Measurements from ENCODE around the gene UBE3C. TPM values are rescaled to one million over a fixed set of nuclear protein-coding genes. Genes with fewer than 3 reads are reported as not detected.
"Not testable (repeated sequence)": the region's sequence is repeated elsewhere in the genome, so short reads cannot be mapped to it uniquely, and the experiment has no call there.

UBE3C gene
- polyA plus RNA-seq, 3 donors, result 39.5 to 46.5 (median 43.1) TPM

GRCh38 chr7:157211690-157212089, 73.0 kb downstream of the UBE3C start:
- no peak for DNase-seq (ENCODE audit: extremely low read depth in 1 of 11, low read depth in 9 of 11, low spot score in 4 of 11)

GRCh38 chr7:157219154-157219553, 80.4 kb downstream of the UBE3C start:
- DNase-seq (ENCODE audit: extremely low read depth in 1 of 11, low read depth in 9 of 11, low spot score in 4 of 11), result no peak

- DNase-seq (ENCODE audit: extremely low read depth in 1 of 11, low read depth in 9 of 11, low spot score in 4 of 11), result no peak
Measured at GRCh38 chr7:157220916-157221569, 82.3 kb downstream of the UBE3C start.

- DNase-seq (ENCODE audit: extremely low read depth in 1 of 11, low read depth in 9 of 11, low spot score in 4 of 11), result no peak
Measured at GRCh38 chr7:157222687-157223086, 84.0 kb downstream of the UBE3C start.

- peak in 3 of 11 donors; percentile 10 to 24 (median 12) for DNase-seq (ENCODE audit: extremely low read depth in 1 of 11, low read depth in 9 of 11, low spot score in 4 of 11)
Measured at GRCh38 chr7:157224627-157225026, 85.9 kb downstream of the UBE3C start.

- peak in 1 of 11 donors; percentile 7 for DNase-seq (ENCODE audit: extremely low read depth in 1 of 11, low read depth in 9 of 11, low spot score in 4 of 11)
Measured at GRCh38 chr7:157228864-157229422, 90.2 kb downstream of the UBE3C start.

- no peak for DNase-seq (ENCODE audit: extremely low read depth in 1 of 11, low read depth in 9 of 11, low spot score in 4 of 11)
Measured at GRCh38 chr7:157233677-157234076, 95.0 kb downstream of the UBE3C start.

- no peak for DNase-seq (ENCODE audit: extremely low read depth in 1 of 11, low read depth in 9 of 11, low spot score in 4 of 11)
Measured at GRCh38 chr7:157234271-157234670, 95.5 kb downstream of the UBE3C start.

GRCh38 chr7:157235357-157236333, 96.9 kb downstream of the UBE3C start:
- DNase-seq (ENCODE audit: extremely low read depth in 1 of 11, low read depth in 9 of 11, low spot score in 4 of 11), result no peak

GRCh38 chr7:157238087-157238486, 99.4 kb downstream of the UBE3C start:
- DNase-seq (ENCODE audit: extremely low read depth in 1 of 11, low read depth in 9 of 11, low spot score in 4 of 11), result no peak

- no peak for DNase-seq (ENCODE audit: extremely low read depth in 1 of 11, low read depth in 9 of 11, low spot score in 4 of 11)
Measured at GRCh38 chr7:157239571-157240270, 101.0 kb downstream of the UBE3C start.

GRCh38 chr7:157241631-157242030, 102.9 kb downstream of the UBE3C start:
- no peak for DNase-seq (ENCODE audit: extremely low read depth in 1 of 11, low read depth in 9 of 11, low spot score in 4 of 11)

- no peak for DNase-seq (ENCODE audit: extremely low read depth in 1 of 11, low read depth in 9 of 11, low spot score in 4 of 11)
Measured at GRCh38 chr7:157244516-157245294, 106.0 kb downstream of the UBE3C start.

GRCh38 chr7:157246052-157246451, 107.3 kb downstream of the UBE3C start:
- no peak for DNase-seq (ENCODE audit: extremely low read depth in 1 of 11, low read depth in 9 of 11, low spot score in 4 of 11)

GRCh38 chr7:157248659-157249058, 109.9 kb downstream of the UBE3C start:
- no peak for DNase-seq (ENCODE audit: extremely low read depth in 1 of 11, low read depth in 9 of 11, low spot score in 4 of 11)

- peak in 2 of 11 donors; percentile 20 to 25 for DNase-seq (ENCODE audit: extremely low read depth in 1 of 11, low read depth in 9 of 11, low spot score in 4 of 11)
Measured at GRCh38 chr7:157250605-157251228, 112.0 kb downstream of the UBE3C start.

GRCh38 chr7:157251817-157252216, 113.1 kb downstream of the UBE3C start:
- not testable (repeated sequence) for DNase-seq (ENCODE audit: extremely low read depth in 1 of 11, low read depth in 9 of 11, low spot score in 4 of 11)

GRCh38 chr7:157253850-157254249, 115.1 kb downstream of the UBE3C start:
- no peak for DNase-seq (ENCODE audit: extremely low read depth in 1 of 11, low read depth in 9 of 11, low spot score in 4 of 11)
